Myocyte (in vitro differentiated cells): ENCODE results near the gene MCM3AP. TPM values are rescaled to one million over a fixed set of nuclear protein-coding genes. Genes with fewer than 3 reads are reported as not detected.

Source experiments
- DNase-seq: peaks from one replicate; pipeline ENCODE4 v3.0.0-alpha.2; 2012; ENCODE audit warnings: low read depth
- total RNA-seq: library from RNA; depleted of rRNA; stranded (reverse); fragments of >200 nt; gene quantifications from 2 replicates; pipeline ENCODE4 v1.2.3, GENCODE V29; 2014

MCM3AP gene
- total RNA-seq, 1 donor from 2014 or later: 85.4 TPM

- no peak for DNase-seq
Observed at GRCh38 chr21:46273341-46273740, 12.1 kb downstream of the MCM3AP start.

- DNase-seq: peak; percentile 11
Observed at GRCh38 chr21:46269466-46269865, 15.9 kb downstream of the MCM3AP start.

GRCh38 chr21:46268371-46268770 is 17.0 kb downstream of the MCM3AP start:
- DNase-seq: no peak

GRCh38 chr21:46266946-46267345 is 18.5 kb downstream of the MCM3AP start:
- DNase-seq: no peak

- no peak for DNase-seq
Observed at GRCh38 chr21:46265736-46266525, 19.5 kb downstream of the MCM3AP start.

- DNase-seq: no peak
Observed at GRCh38 chr21:46264690-46265144, 20.7 kb downstream of the MCM3AP start.

- no peak for DNase-seq
Observed at GRCh38 chr21:46264046-46264689, 21.2 kb downstream of the MCM3AP start.

GRCh38 chr21:46256501-46256994 is 28.9 kb downstream of the MCM3AP start:
- DNase-seq: no peak

GRCh38 chr21:46255758-46256337 is 29.6 kb downstream of the MCM3AP start:
- DNase-seq: no peak

GRCh38 chr21:46255166-46255565 is 30.2 kb downstream of the MCM3AP start:
- no peak for DNase-seq

GRCh38 chr21:46254208-46254975 is 31.0 kb downstream of the MCM3AP start:
- DNase-seq: no peak

GRCh38 chr21:46253610-46254124 is 31.7 kb downstream of the MCM3AP start:
- DNase-seq: no peak

- DNase-seq: no peak
Observed at GRCh38 chr21:46252840-46253239, 32.6 kb downstream of the MCM3AP start.

GRCh38 chr21:46250146-46250725 is 35.2 kb downstream of the MCM3AP start:
- peak; percentile 75 for DNase-seq

GRCh38 chr21:46248827-46249226 is 36.6 kb downstream of the MCM3AP start:
- DNase-seq: no peak

- no peak for DNase-seq
Observed at GRCh38 chr21:46248422-46248782, 37.0 kb downstream of the MCM3AP start.

GRCh38 chr21:46247699-46248421 is 37.6 kb downstream of the MCM3AP start:
- no peak for DNase-seq

- no peak for DNase-seq
Observed at GRCh38 chr21:46246345-46246744, 39.1 kb downstream of the MCM3AP start.

- DNase-seq: no peak
Observed at GRCh38 chr21:46245213-46245915, 40.0 kb downstream of the MCM3AP start.

- no peak for DNase-seq
Observed at GRCh38 chr21:46244602-46245001, 40.8 kb downstream of the MCM3AP start.
